Spleen (tissue), 7 donors: Measurements from ENCODE around the gene PDE4A.

ENCODE experiments used
- POLR2AphosphoS5 ChIP-seq, 3 donors: sonication (generic); formaldehyde crosslinking; IDR thresholded peaks; one replicate each; pipeline ENCODE4 v1.5.1; 2017; ENCODE audit warnings: antibody characterized with exemption in 3 of 3
- TF ChIP-seq, protein P1 (sequence below), 11 experiments: fragments of 200-600 bp in 7 of 11; fragments of 450-650 bp in 4 of 11; sonication (generic) in 4 of 11; IDR thresholded peaks in 8 of 11; conservative IDR thresholded peaks in 3 of 11; 1 replicate in 7 of 11; 2 replicates in 4 of 11; pipeline versions ENCODE4 v1.4.0 to v1.8.0; 2016 to 2021; ENCODE audit warnings: antibody characterized with exemption in 11 of 11, inconsistent platforms in 4 of 11, mild to moderate bottlenecking in 1 of 11
- donor health status: DM: no; HTN: no; CAD: no; lungs with moderate emphysema.
- donor health status: DM: no; HTN: no; CAD: no.
- donor health status: DM: no; HTN: no; CAD: no.

DNA sequence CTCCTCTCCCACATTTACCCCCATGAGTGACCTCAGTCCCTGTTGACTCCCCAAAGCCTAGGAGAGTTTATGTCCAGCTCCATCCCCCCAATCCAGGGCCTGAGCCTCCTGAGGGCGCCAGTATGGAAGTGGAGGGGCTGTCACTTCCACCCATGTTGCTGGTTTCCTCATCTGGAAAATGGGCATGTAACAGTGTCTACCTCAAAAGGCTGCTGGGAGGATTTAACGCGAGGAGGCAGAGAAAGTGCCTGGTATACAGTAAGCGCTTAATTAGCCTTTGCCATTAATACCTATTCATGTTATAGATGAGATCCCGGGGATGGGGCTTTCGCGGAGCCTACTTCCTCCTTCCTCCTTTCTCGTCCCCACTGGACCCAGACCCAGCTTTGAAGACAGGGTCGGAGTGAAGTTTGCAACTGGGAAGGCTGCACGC, 40.4 kb upstream of the PDE4A start:
- TF ChIP-seq, protein P1, sequence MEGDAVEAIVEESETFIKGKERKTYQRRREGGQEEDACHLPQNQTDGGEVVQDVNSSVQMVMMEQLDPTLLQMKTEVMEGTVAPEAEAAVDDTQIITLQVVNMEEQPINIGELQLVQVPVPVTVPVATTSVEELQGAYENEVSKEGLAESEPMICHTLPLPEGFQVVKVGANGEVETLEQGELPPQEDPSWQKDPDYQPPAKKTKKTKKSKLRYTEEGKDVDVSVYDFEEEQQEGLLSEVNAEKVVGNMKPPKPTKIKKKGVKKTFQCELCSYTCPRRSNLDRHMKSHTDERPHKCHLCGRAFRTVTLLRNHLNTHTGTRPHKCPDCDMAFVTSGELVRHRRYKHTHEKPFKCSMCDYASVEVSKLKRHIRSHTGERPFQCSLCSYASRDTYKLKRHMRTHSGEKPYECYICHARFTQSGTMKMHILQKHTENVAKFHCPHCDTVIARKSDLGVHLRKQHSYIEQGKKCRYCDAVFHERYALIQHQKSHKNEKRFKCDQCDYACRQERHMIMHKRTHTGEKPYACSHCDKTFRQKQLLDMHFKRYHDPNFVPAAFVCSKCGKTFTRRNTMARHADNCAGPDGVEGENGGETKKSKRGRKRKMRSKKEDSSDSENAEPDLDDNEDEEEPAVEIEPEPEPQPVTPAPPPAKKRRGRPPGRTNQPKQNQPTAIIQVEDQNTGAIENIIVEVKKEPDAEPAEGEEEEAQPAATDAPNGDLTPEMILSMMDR (IDR thresholded peaks at IDR 0.05 in 8 of 11, conservative IDR thresholded peaks at IDR 0.05 in 3 of 11): no peak
- no peak for TF ChIP-seq POLR2AphosphoS5 (IDR thresholded peaks at IDR 0.05)
